Measurements from ENCODE around the gene ROR1.
"Not testable (repeated sequence)": the region's sequence is repeated elsewhere in the genome, so short reads cannot be mapped to it uniquely, and the experiment has no call there.

The ROR1 gene

DNA sequence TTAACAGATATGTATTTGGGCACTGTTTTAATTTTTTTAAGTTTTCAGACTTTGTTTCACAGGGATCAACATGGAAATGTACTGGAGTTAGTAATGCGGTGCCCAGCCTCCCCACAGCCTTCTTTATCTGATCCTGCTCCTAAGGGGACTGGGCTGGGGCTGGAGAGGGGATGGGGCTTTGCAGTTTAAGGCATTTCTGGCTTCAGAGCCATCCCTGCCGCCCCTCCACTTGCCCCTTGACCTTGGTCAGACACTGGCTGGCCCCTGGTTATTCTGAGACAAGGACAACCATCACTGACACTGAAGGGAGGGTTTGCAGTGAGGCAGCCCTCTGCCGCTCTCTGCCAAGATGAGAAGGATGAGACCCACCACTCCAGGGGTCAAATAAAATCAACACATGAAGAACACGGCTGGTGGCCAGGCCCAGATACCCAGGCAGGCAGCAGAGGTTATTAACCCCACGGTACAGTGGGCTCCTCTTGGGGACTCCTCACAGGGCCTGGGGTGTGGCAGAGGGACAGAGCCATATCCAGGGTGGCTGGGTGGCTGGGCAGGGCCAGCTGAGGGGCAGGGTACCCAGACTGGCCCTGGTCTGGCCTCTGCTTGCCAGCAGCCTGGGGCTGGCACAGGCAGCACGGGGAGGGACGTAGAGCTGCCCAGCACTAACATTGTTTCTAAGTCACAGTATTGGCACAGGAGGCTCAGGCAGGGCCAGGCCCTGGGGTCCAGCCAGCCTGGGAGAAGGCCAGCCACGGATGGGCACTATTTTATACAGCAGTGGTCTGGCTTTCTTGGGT is 422.5 kb downstream of the ROR1 start:
- no peak for DNase-seq

DNA sequence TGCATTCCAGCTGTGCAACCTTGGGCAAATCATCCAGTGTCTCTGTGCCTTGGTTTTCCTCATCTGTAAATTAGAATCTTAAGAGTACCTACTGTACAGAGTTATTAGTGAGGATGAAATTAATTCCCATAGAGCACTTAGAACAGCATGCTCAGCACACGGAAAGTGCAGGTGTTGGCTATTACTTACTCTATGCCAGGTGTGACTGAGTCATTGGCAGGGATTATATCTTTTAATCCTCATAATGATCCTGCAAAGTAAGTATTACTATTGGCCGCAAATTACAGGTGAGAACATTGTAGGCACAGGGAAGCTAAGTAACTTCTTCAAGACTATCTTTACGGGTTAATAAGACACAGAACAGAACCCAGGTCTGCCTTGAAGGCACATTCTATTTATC is 423.3 kb downstream of the ROR1 start:
- DNase-seq = no peak

DNA sequence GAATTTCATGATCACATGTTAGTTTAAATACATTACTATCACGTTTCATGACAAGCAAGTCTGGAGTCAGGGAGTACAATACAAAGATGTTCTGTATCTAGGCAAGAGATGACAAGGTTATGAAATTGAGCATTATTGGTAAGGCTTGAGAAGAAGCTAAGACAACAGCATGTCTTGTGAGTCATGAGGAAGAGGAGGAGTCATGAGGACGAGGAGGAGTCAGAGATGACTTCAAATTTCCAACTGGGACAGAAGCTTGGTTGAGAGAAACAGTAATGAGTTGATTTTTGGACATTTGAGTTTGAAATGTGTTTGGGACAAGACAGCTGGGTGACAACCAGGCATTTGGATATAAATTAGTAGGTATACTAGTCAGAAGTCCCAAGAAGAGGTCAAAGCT is 425.3 kb downstream of the ROR1 start:
- peak; percentile 29 to 42 (median 32) for DNase-seq

DNA sequence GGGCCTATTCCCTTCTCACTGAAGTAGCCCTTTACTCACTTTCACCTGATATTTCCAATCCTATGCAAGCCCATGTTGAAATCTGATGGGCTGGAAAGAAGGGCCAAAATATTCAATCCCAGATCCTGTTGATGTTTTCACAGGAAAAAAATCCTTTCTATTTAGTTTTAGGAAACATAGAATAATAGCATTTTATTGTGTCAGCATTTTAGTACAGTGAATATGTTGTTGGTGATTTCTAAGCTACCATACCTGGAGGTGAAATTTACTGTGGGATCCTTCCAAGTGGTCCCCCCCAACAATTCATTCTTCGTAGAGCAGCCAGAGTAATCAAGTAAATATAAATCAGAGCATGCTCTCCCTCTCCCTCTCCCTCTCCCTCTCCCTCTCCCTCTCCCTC is 426.2 kb downstream of the ROR1 start:
- no peak for DNase-seq

DNA sequence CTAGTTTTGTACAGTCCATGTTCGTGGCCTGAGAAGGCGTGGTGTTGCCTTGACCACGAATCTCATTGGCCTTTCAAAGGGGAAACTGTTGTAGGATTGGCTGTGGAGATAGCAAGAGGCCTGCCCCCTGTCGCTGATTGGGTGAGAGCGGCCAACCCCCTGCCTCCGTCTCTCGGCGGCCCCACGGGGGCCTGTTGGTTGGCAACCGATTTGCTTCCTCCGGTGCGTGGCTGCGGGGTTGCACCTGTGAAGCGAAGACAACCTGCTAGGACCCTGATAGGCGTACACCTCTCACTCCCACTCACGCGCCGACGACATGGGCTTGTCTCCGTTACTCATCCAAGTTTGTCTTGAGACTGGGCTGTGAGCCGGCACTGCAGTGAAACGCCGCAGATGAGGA is 429.6 kb downstream of the ROR1 start, which contains the start of gene UBE2U:
UBE2U (plus strand) TSS at position 204 of the 400 bp plus-strand sequence. CDS start 428 bp downstream, outside the sequence.
- DNase-seq = no peak

DNA sequence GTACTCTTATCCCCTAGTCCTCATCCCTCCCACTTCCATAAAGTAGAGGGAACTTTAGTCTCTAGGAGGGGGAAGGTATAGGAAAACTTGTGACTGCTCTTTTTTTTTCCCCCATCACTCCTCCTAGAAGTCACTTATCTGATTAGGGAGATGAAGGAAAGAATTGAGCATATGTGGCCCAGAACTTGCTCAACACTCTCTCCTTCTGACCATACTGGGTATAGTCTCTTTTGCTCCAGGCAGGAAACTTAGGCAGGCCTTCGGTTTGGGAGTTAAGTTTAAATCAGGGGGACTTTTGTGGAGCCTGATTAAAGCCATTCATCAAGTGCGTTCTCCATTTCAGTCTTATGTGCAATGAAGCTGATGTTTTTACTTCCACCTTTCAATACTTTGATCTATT is 435.4 kb downstream of the ROR1 start:
- DNase-seq = no peak

DNA sequence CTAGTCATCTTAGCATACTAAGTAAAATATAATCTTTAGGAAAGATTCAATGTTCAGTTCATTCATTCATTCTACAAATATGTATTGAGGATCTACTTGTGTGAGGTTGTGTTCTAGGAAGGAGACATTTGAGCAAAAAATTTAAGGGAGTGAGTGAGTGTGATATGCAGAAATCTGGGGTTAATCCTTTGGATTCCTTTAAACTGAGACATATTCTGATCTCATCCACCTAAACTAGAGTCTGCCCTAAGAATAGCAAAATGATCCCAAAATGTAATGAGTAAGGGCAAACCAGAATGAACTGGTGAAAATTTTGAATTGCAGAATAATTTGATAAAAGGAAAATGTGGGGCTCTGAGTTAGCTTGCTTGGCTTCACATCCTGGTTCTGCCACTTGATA is 438.2 kb downstream of the ROR1 start:
- no peak for DNase-seq

DNA sequence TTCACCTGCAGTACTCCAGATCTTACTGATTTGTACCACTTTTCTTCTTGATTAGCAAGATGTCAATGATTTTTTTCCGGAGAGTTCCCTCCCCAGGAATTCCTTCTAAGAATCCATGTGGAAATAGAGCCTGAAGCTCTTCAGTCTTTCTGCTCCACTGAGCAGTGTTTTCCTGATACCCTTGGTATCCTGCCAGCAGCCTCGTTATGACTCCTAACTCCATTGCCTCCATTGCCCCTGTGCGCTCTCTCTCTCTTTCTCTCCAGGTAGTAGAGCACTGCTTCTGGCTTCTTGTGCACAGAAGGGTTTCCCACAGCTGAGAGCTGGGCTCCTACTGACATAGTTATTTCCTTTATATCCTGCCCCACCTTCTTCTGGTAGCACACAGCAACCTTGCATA is 441.8 kb downstream of the ROR1 start:
- no peak for DNase-seq

DNA sequence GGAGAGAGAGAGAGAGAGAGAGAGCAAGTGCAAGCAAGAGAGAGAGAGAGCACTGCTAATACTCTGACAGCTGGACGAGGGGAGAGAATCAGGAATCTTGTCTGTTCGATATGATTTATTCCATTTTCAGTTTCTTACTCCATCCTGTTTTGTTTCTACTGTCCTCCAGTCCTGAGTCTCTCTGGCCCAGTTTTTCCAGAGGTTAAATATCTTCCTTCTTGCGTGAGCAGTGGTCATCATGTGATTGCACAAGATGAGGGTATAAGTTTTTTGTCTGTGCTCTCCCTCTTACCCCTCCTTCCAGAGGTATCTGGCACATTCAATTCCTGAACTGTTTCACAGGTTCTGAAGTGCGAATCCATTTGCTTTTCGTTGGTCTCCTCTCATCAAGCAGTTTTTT is 446.4 kb downstream of the ROR1 start:
- no peak for DNase-seq

DNA sequence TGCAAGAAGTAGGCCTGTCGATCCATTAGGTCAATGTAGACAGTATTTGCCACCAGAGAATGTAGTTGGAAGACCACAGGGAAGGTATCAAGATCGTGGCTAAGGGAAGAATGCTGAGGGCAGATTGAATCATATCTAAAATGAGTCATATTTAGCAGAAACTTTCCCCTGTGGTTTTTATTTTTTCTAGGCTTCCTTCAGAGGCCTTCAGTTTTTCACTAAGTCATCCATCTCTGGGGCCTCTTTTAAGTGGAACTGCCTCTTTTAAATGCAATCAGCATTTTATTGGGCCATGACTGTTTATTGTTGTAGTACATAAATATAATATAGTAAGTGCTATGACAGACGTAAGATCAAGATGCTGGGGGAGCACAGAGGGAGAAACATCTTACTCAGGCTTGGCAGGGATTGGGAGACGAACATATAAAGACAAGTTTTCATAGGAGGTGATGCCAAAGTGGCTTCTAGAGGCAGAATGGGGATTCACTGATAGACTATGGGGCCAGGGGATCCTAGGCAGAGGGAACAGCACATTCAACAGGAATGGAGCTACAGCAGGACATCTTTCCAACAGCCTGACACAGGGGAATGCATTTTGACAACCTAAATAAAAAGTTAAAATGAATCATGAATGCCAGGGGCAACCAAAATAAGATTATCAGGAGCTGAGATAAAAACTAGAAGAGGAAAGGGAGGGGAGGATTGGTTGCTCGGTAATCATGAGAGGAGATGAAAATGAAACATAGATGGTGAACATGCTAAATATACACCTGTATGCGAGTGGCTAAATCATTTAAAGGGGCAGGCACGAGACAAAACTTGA is 449.7 kb downstream of the ROR1 start:
- peak; percentile 36 to 60 (median 46) for DNase-seq

DNA sequence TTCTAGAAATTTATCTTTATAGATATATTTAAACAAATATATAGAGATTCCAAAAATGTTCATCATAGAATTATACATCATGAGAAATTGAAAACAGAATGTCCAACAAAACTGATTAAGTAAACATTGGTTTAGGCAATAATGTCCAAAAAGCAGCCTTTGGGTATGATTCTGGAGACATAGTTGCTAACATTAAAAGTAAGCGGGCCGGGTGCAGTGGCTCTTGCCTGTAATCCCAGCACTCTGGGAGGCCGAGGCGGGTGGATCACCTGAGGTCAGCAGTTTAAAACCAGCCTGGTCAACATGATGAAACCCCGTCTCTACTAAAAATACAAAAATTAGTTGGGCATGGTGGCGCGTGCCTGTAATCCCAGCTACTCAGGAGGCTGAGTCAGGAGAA is 450.4 kb downstream of the ROR1 start:
- not testable (repeated sequence) for DNase-seq

DNA sequence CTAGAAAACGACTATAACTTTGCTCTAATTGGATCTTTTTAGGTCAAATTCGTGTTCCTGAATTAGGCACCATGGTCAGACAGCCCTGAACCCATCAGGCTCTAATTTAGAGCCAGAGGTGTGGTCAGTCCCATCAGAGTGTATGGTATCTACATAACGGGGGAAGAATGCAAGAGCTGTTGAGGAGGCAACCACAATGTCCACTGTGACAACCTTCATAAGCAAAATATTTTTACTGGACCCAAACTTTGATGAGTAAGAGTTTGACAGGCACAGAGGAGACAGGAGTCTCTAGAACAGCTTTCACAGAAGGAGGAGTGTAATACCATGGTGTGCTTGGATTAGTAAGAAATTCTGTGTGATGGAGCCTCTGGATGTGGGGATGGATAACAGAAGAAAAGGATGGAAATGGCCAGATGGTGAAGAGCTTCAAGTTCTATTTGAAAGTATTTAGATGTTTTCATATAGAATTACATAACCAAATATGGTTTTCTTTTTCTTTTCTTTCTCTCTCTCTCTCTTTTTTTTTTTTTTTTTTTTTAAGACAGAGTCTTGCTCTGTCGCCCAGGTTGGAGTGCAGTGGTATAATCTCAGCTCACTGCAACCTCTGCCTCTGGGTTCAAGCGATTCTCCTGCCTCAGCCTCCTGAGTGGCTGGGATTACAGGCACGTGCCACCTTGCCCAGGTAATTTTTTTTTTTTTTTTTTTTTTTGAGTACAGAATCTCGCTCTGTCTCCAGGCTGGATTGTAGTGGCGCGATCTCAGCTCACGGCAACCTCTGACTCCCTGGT is 454.5 kb downstream of the ROR1 start:
- peak in 1 of 3 donors; percentile 16 for DNase-seq

DNA sequence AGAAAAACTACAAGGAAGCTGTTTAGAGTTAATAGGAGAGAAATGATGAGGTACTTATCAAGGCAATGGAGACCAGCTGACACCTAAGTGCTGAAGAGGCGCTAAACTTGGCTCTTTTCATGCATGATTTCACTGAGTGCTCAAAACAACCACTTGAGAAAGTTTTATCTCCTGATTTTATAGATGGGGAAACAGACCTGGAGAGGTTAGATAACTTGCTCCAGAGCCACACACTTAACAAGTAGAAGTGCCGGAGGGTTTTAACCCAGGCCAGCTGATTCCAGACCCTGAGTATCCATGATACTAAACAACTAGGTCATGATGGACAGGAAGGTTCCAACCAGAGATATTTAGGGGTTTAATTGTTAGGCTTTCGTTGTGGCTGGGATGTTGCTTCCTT is 455.5 kb downstream of the ROR1 start:
- DNase-seq = peak in 1 of 3 donors; percentile 5
